GM12878 (cell line): ENCODE results near the gene CCDC8.

Experiments
- BHLHE40 ChIP-seq, 2 experiments: fragments of 450-650 bp in 1 of 2; IDR thresholded peaks; 2 replicates each; pipeline ENCODE4 v1.6.1; 2011 to 2017; ENCODE audit warnings: low read depth in 2 of 2, borderline replicate concordance in 1 of 2, improper control_type of control experiment in 1 of 2, low read length in 1 of 2, mild to moderate bottlenecking in 1 of 2
- CEBPB ChIP-seq, 2 experiments: fragments of 150-350 bp in 1 of 2; IDR thresholded peaks; 2 replicates each; pipeline ENCODE4 v1.6.1; 2012 to 2014; ENCODE audit warnings: low read depth in 2 of 2, low read length in 2 of 2, borderline replicate concordance in 1 of 2, inconsistent platforms in 1 of 2
- CHD4 ChIP-seq: fragments of 200-600 bp; sonication (generic); IDR thresholded peaks from 2 replicates; pipeline ENCODE4 v1.6.1; 2016; ENCODE audit warnings: mild to moderate bottlenecking
- EP300 ChIP-seq, 2 experiments: fragments of 150-350 bp in 1 of 2; IDR thresholded peaks; 2 replicates each; pipeline ENCODE4 v1.6.1; 2011 to 2012; ENCODE audit warnings: low read depth in 2 of 2, low read length in 2 of 2, borderline replicate concordance in 1 of 2, improper control_type of control experiment in 1 of 2, inconsistent platforms in 1 of 2; ENCODE audit not compliant: control insufficient read depth in 1 of 2
- EZH2 ChIP-seq: IDR thresholded peaks from 2 replicates; pipeline ENCODE4 v1.6.1; 2012; ENCODE audit warnings: low read depth, mild to moderate bottlenecking, control low read depth, inconsistent platforms, low read length, borderline replicate concordance; ENCODE audit not compliant: control insufficient read depth
- MEF2A ChIP-seq: IDR thresholded peaks from 2 replicates; pipeline ENCODE4 v1.6.1; 2011; ENCODE audit warnings: low read depth, mild to moderate bottlenecking, low read length, moderate library complexity; ENCODE audit not compliant: insufficient read depth
- PAX8 ChIP-seq: fragments of 450-650 bp; IDR thresholded peaks from 2 replicates; pipeline ENCODE4 v1.6.1; 2017; ENCODE audit warnings: mild to moderate bottlenecking, moderate library complexity
- POLR2A ChIP-seq: IDR thresholded peaks from 2 replicates; pipeline ENCODE4 v1.6.1; 2011; ENCODE audit warnings: low read depth, mild to moderate bottlenecking, low read length
- SP1 ChIP-seq: IDR thresholded peaks from one replicate; pipeline ENCODE4 v1.6.1; 2011; ENCODE audit warnings: low read depth, low read length
- TF ChIP-seq, protein P1 (sequence below), 3 experiments: IDR thresholded peaks in 2 of 3; conservative IDR thresholded peaks in 1 of 3; 2 replicates each; pipeline ENCODE4 v1.5.1; 2011; ENCODE audit warnings: low read depth in 3 of 3, low read length in 3 of 3, mild to moderate bottlenecking in 3 of 3, control low read depth in 2 of 3, moderate library complexity in 2 of 3, inconsistent platforms in 1 of 3, mixed read lengths in 1 of 3; ENCODE audit not compliant: control insufficient read depth in 2 of 3, insufficient read depth in 1 of 3; ENCODE audit errors: extremely low read depth in 1 of 3
- TF ChIP-seq, protein P2 (sequence below): IDR thresholded peaks from 2 replicates; pipeline ENCODE4 v1.6.1; 2011; ENCODE audit warnings: low read depth, low read length, improper control_type of control experiment, borderline replicate concordance
- TF ChIP-seq, protein P3 (sequence below): IDR thresholded peaks from 2 replicates; pipeline ENCODE4 v1.6.1; 2011; ENCODE audit warnings: borderline replicate concordance, low read depth, mild to moderate bottlenecking, moderate library complexity, low read length; ENCODE audit not compliant: insufficient read depth, poor library complexity, severe bottlenecking
- TF ChIP-seq, protein P4 (sequence below): fragments of 450-650 bp; IDR thresholded peaks from 2 replicates; pipeline ENCODE4 v1.6.1; 2017; ENCODE audit warnings: mild to moderate bottlenecking
- TF ChIP-seq, protein P5 (sequence below): IDR thresholded peaks from 2 replicates; pipeline ENCODE4 v1.6.1; 2012; ENCODE audit warnings: low read depth, low read length, improper control_type of control experiment

DNA sequence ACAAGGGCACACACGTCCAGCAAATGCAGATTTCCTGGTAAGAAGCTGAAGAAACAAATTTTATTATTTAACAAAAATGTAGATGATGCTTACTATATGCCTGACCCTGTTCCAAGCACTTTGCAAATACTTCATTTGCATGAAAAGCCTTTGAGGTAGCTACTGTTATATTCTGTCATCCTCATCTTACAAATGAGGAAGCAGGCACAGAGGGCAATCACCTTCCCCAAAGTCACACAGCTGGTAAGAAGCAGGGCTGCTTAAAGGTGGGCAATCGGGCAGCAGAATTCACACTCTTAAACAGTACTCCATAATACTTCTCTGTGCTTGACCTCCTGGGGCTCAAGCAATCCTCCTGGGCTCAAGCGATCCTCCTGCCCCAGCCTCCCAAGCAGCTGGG, 33.6 kb upstream of the CCDC8 start:
- TF ChIP-seq, protein P1, sequence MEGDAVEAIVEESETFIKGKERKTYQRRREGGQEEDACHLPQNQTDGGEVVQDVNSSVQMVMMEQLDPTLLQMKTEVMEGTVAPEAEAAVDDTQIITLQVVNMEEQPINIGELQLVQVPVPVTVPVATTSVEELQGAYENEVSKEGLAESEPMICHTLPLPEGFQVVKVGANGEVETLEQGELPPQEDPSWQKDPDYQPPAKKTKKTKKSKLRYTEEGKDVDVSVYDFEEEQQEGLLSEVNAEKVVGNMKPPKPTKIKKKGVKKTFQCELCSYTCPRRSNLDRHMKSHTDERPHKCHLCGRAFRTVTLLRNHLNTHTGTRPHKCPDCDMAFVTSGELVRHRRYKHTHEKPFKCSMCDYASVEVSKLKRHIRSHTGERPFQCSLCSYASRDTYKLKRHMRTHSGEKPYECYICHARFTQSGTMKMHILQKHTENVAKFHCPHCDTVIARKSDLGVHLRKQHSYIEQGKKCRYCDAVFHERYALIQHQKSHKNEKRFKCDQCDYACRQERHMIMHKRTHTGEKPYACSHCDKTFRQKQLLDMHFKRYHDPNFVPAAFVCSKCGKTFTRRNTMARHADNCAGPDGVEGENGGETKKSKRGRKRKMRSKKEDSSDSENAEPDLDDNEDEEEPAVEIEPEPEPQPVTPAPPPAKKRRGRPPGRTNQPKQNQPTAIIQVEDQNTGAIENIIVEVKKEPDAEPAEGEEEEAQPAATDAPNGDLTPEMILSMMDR (IDR thresholded peaks at IDR 0.05 in 2 of 3, conservative IDR thresholded peaks at IDR 0.05 in 1 of 3; ENCODE audit: control insufficient read depth in 2 of 3, extremely low read depth in 1 of 3, insufficient read depth in 1 of 3, low read depth in 3 of 3, low read length in 3 of 3): no peak
- TF ChIP-seq PAX8 (no peak), EP300 (IDR thresholded peaks at IDR 0.05; ENCODE audit: borderline replicate concordance in 1 of 2, control insufficient read depth in 1 of 2, low read depth in 2 of 2, low read length in 2 of 2) (no peak), BHLHE40 (IDR thresholded peaks at IDR 0.05; ENCODE audit: borderline replicate concordance in 1 of 2, low read depth in 2 of 2, low read length in 1 of 2) (no peak), POLR2A (no peak), SP1 (no peak), CEBPB (IDR thresholded peaks at IDR 0.05; ENCODE audit: borderline replicate concordance in 1 of 2, low read depth in 2 of 2, low read length in 2 of 2) (no peak), EZH2 (no peak), MEF2A (no peak), CHD4 (no peak)
- TF ChIP-seq, protein P2, sequence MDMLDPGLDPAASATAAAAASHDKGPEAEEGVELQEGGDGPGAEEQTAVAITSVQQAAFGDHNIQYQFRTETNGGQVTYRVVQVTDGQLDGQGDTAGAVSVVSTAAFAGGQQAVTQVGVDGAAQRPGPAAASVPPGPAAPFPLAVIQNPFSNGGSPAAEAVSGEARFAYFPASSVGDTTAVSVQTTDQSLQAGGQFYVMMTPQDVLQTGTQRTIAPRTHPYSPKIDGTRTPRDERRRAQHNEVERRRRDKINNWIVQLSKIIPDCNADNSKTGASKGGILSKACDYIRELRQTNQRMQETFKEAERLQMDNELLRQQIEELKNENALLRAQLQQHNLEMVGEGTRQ: no peak
- TF ChIP-seq, protein P3, sequence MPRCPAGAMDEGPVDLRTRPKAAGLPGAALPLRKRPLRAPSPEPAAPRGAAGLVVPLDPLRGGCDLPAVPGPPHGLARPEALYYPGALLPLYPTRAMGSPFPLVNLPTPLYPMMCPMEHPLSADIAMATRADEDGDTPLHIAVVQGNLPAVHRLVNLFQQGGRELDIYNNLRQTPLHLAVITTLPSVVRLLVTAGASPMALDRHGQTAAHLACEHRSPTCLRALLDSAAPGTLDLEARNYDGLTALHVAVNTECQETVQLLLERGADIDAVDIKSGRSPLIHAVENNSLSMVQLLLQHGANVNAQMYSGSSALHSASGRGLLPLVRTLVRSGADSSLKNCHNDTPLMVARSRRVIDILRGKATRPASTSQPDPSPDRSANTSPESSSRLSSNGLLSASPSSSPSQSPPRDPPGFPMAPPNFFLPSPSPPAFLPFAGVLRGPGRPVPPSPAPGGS: no peak
- TF ChIP-seq, protein P4, sequence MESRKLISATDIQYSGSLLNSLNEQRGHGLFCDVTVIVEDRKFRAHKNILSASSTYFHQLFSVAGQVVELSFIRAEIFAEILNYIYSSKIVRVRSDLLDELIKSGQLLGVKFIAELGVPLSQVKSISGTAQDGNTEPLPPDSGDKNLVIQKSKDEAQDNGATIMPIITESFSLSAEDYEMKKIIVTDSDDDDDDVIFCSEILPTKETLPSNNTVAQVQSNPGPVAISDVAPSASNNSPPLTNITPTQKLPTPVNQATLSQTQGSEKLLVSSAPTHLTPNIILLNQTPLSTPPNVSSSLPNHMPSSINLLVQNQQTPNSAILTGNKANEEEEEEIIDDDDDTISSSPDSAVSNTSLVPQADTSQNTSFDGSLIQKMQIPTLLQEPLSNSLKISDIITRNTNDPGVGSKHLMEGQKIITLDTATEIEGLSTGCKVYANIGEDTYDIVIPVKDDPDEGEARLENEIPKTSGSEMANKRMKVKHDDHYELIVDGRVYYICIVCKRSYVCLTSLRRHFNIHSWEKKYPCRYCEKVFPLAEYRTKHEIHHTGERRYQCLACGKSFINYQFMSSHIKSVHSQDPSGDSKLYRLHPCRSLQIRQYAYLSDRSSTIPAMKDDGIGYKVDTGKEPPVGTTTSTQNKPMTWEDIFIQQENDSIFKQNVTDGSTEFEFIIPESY: no peak
- TF ChIP-seq, protein P5, sequence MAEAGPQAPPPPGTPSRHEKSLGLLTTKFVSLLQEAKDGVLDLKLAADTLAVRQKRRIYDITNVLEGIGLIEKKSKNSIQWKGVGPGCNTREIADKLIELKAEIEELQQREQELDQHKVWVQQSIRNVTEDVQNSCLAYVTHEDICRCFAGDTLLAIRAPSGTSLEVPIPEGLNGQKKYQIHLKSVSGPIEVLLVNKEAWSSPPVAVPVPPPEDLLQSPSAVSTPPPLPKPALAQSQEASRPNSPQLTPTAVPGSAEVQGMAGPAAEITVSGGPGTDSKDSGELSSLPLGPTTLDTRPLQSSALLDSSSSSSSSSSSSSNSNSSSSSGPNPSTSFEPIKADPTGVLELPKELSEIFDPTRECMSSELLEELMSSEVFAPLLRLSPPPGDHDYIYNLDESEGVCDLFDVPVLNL: no peak
